Activated T-helper 1 cell treated with anti-CD3 and anti-CD28 coated beads, Interleukin-12 subunit alpha, Interleukin-12 subunit beta, Interleukin-2, Interleukin-4 antibody, amounts not matched to agents 30 ng/mL and 10 ng/mL and 1 ng/mL, durations not matched to agents 14 hours and 24 hours and 36 hours (primary cell): ENCODE results near the gene FBXL4. TPM values are rescaled to one million over a fixed set of nuclear protein-coding genes. Genes with fewer than 3 reads are reported as not detected.
A peak's percentile ranks its signal among the peaks of the same experiment; 100 is the strongest.

Experiments used
- DNase-seq: peaks from one replicate; pipeline ENCODE4 v3.0.0; 2021; ENCODE audit warnings: low spot score
- H3K27ac Mint-ChIP-seq: one replicate; pipeline ENCODE4 v1.8.0; 2021; ENCODE audit warnings: mild to moderate bottlenecking, mixed read lengths
- H3K27me3 Mint-ChIP-seq: one replicate; pipeline ENCODE4 v1.8.0; 2022; ENCODE audit warnings: mild to moderate bottlenecking, moderate library complexity, mixed read lengths; ENCODE audit not compliant: insufficient read depth
- H3K36me3 Mint-ChIP-seq: one replicate; pipeline ENCODE4 v1.8.0; 2021; ENCODE audit warnings: low read depth, mixed read lengths
- H3K4me1 Mint-ChIP-seq: one replicate; pipeline ENCODE4 v1.8.0; 2021; ENCODE audit warnings: low read depth, mixed read lengths
- H3K4me3 Mint-ChIP-seq: one replicate; pipeline ENCODE4 v1.8.0; 2021; ENCODE audit warnings: mild to moderate bottlenecking, moderate library complexity, mixed read lengths
- H3K9me3 Mint-ChIP-seq: one replicate; pipeline ENCODE4 v1.8.0; 2021; ENCODE audit warnings: mixed read lengths
- intact Hi-C: fragments of 100-400 bp; cut with micrococcal nuclease; formaldehyde crosslinking; loops from one replicate; pipeline ENCODE4 v1.15.1; 2024
- total RNA-seq: library from RNA; stranded (reverse); gene quantifications from 2 replicates; pipeline ENCODE4 v1.2.3, GENCODE V29; 2022

FBXL4 gene
- total RNA-seq, 1 donor from 2014 or later = 13.3 TPM

GRCh38 chr6:98831959-98832283 lies 115.8 kb downstream of the FBXL4 start:
- Mint-ChIP-seq H3K27ac (no peak overlapping the region), H3K4me3 (no peak overlapping the region), H3K9me3 (no peaks in the 10 kb centered on the region), H3K27me3 (peaks cover 82% of the 10 kb centered on the region), H3K36me3 (peaks cover 3% of the 10 kb centered on the region), H3K4me1 (peaks cover 17% of the 10 kb centered on the region)
- intact Hi-C loops = loop anchor here (2.0 to 5.0 kb wide), 3 partner anchors 635 to 1615 kb away; no protein-coding TSS in a partner anchor
- no peak for DNase-seq

DNA sequence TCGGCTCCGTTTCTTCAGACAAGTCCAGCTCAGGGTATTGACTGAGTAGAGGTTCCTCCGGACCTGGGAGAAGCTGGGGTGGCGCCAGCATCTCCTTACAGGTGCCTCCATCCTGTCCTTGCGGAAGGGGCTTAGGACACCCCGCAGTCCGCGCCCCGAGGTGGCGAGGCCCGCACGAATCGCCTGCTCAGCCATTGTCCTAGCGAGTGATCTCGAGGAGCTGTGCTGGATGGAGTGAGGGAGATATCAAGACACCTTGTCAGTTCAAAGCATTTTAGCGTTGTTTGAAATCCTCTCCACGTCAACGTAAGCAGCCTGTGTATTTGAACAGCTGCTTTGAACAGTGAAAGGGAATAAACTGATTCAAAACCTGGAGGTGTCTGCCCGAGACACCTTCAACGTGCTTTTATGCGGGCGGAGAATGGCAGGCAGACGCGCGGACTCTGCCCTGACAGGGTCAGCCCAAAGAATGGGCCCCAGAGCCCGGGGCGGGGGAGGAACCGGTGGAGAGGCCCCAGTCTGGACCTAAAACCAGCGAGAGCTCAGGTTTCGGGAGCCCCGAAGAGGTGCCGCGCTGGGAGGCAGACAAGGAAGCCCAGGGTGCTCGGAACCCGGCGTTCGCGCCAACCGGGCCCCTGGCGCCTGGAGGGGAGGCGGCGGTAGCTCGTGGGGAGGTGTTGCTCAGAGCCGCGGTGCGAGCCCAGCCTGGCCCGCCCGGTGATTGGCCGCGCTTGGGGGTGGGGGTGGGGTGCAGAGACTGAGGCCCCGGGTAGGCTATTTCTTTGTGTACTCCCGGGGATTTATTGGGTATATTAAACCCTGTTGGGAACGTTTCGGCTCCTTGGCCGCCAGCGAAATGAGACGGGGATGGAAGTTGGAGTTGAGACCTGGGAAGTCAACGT lies 116.4 kb downstream of the FBXL4 start:
- Mint-ChIP-seq H3K27me3 (peaks cover 83% of the 10 kb centered on the region), H3K36me3 (peaks cover 3% of the 10 kb centered on the region), H3K4me1 (peaks cover 18% of the 10 kb centered on the region), H3K27ac (peak overlapping the region; percentile 63), H3K9me3 (no peaks in the 10 kb centered on the region), H3K4me3 (peak overlapping the region; percentile 45)
- intact Hi-C loops = loop anchor here (5.0 kb wide), 2 partner anchors 636 to 1616 kb away; no protein-coding TSS in a partner anchor
- no peak for DNase-seq

DNA sequence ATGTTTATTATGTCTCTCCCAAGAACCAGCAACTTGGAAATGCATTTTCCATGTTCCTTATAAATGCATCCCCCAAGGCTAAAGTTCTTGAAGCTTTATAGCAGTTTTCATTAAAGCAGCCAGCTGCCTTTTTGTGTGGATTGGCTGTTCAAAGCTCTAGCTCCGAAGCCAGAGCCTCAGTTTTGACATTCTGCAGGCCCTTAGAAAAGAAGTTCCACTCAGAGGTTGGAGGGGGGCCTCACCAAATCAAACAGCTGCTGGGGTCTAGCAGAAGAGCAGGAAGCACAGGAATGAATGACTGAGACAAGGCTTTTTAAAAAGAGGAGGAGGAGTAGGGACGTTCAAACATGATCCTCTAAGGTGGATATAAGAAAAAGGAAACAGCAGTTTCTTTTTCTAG lies 117.6 kb downstream of the FBXL4 start:
- Mint-ChIP-seq H3K9me3 (no peaks in the 10 kb centered on the region), H3K27me3 (peaks cover 86% of the 10 kb centered on the region), H3K4me3 (no peak overlapping the region), H3K36me3 (peaks cover 7% of the 10 kb centered on the region), H3K27ac (no peak overlapping the region), H3K4me1 (peaks cover 30% of the 10 kb centered on the region)
- intact Hi-C loops = loop anchor here (5.0 kb wide), 2 partner anchors 637 to 1617 kb away; no protein-coding TSS in a partner anchor
- DNase-seq = no peak

DNA sequence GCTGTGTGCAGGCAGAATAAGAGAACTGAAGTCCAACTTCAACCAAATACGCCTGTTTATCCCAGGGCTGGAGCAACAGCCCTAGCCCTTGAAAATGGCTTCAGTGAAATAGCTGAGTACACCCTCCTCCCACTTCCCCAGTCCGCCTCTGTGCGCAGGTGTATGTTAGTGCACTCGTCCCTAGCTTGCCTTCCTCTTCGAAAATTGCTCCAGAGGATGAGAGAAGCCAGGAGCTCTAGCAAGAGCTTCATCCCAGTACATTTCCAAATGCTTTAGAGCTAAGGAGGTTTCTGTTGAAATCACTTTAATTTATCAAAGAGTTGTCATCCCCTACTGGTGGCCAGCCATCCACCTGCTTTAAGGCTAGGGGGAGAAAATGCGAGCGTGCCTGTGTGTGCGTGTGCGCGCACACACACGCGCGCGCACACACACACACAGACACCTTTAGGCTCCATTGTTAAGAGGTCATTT lies 118.8 kb downstream of the FBXL4 start:
- H3K9me3 Mint-ChIP-seq = no peaks in the 10 kb centered on the region
- H3K4me1 Mint-ChIP-seq = peaks cover 36% of the 10 kb centered on the region
- no peak for DNase-seq
- no peak overlapping the region for H3K4me3 Mint-ChIP-seq
- H3K27me3 Mint-ChIP-seq = peaks cover 89% of the 10 kb centered on the region
- H3K27ac Mint-ChIP-seq = no peak overlapping the region
- intact Hi-C loops = loop anchor here (2.0 kb wide), 1 partner anchor 1628 kb away; no protein-coding TSS in a partner anchor
- H3K36me3 Mint-ChIP-seq = peaks cover 7% of the 10 kb centered on the region

DNA sequence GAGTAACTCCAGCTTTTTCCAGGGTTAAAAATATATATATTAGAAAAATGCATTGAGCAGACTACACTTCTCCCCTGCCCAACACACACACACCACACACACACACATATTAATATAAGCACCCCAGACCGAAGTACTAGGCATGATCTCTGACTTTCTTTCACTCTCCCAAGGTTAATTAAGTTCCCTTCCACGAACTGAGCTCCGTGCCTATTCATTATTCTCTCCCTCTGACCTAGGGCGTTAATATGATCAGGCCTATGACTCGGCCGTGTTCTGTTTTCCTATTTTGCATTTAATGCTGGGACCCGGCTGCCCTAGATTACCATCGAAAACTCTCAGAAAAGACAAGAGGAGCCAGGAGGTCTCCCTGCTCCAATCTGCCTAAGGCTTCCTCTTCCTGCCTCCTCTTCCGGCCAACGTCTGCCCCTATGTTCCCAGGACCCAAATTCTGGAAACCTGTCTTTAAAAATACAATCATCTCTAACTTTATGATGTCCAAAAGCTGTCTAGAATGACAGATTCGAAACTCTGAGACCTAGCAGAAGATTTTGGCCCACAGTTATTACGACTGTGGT lies 119.4 kb downstream of the FBXL4 start:
- Mint-ChIP-seq H3K4me3 (no peak overlapping the region), H3K36me3 (peaks cover 7% of the 10 kb centered on the region), H3K9me3 (no peaks in the 10 kb centered on the region), H3K27ac (no peak overlapping the region), H3K27me3 (peaks cover 89% of the 10 kb centered on the region), H3K4me1 (peaks cover 36% of the 10 kb centered on the region)
- intact Hi-C loops = loop anchor here (2.0 kb wide), 1 partner anchor 1629 kb away; no protein-coding TSS in a partner anchor
- no peak for DNase-seq

- no peak overlapping the region for H3K4me3 Mint-ChIP-seq
- intact Hi-C loops = loop anchor here (2.0 kb wide), 1 partner anchor 1629 kb away; no protein-coding TSS in a partner anchor
- peaks cover 7% of the 10 kb centered on the region for H3K36me3 Mint-ChIP-seq
Measured at GRCh38 chr6:98827295-98828159, 120.2 kb downstream of the FBXL4 start.

DNA sequence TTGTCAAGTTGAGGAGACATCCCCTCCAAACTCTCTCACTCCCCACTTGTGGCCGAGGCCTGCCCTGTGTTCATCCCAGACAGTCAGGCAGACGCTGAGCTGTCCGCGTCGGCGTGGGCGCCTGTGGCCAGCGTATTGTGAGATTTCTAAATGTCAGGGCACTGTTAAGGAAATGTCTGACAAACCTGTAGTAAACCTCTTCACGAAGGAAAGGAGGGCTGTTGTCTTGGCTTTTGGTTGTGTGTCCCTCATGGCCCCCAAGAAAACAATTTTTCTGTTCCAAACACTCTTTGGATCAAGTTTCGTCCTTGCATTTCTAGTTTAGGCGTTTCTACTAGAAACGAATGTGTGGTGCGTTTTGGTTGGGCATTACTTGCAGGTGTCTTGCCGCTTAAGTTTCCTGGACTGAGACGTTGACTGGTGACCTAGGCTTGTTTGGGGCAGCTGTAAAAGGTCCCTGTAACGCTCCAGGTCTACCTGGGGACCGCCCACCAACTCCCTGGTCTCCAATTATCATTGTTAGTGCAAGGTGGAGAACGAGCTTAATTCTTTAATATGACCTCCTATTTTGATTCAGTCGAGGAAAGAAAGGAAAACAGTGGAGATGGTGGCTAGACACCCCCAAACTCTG lies 122.0 kb downstream of the FBXL4 start:
- Mint-ChIP-seq H3K4me3 (peak overlapping the region; percentile 24), H3K4me1 (peaks cover 29% of the 10 kb centered on the region), H3K27me3 (peaks cover 83% of the 10 kb centered on the region), H3K36me3 (peaks cover 7% of the 10 kb centered on the region), H3K27ac (peak overlapping the region; percentile 31), H3K9me3 (no peaks in the 10 kb centered on the region)
- no peak for DNase-seq
- intact Hi-C loops = loop anchor here (1.0 kb wide), 1 partner anchor 9 kb away; the partner anchor contains the start of gene POU3F2

More at GRCh38 chr6:98827295-98828159, 120.2 kb downstream of the FBXL4 start:
- Mint-ChIP-seq H3K4me1 (peaks cover 30% of the 10 kb centered on the region), H3K27ac (no peak overlapping the region), H3K9me3 (no peaks in the 10 kb centered on the region), H3K27me3 (peaks cover 86% of the 10 kb centered on the region)
- no peak for DNase-seq

DNA sequence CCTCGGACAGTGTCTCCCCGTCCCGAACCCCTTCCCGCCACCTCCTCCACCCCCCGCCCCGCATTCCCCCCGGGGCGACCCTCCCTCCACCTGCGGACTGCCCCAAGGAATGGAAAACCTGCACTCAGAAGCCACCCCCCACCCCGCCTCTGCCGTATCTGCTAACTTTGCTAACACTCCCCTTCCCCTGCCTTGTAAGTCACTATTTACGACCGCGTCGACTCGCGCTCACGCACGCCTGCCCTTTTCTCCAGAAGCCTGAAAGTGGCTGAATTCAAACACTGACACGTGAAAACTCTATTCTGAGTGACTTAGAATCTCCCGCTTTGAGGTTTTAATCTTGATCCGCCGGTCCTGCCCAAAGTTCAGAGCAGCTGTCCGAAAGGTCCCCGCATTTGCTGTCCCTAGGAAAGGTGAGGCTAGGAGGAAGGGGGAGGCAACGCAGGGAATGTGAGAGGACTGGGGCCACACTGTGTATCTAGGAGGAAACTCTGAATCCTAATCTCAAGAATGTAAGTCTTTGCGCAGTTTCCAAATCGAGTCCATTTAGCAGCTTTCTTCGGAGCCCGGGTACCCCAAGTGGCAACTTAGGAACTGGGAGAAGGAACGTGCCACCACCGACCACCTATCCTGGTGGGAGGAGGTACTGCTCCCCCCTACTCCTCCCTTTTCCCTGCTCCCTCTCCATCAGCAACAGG lies 122.7 kb downstream of the FBXL4 start:
- intact Hi-C loops = loop anchor here (1.0 kb wide), 1 partner anchor 9 kb away; the partner anchor contains the start of gene POU3F2
- peak overlapping the region; percentile 64 for H3K4me3 Mint-ChIP-seq
- no peaks in the 10 kb centered on the region for H3K9me3 Mint-ChIP-seq
- H3K4me1 Mint-ChIP-seq = peaks cover 29% of the 10 kb centered on the region
- peak overlapping the region; percentile 31 for H3K27ac Mint-ChIP-seq
- no peak for DNase-seq
- peaks cover 7% of the 10 kb centered on the region for H3K36me3 Mint-ChIP-seq
- H3K27me3 Mint-ChIP-seq = peaks cover 79% of the 10 kb centered on the region

DNA sequence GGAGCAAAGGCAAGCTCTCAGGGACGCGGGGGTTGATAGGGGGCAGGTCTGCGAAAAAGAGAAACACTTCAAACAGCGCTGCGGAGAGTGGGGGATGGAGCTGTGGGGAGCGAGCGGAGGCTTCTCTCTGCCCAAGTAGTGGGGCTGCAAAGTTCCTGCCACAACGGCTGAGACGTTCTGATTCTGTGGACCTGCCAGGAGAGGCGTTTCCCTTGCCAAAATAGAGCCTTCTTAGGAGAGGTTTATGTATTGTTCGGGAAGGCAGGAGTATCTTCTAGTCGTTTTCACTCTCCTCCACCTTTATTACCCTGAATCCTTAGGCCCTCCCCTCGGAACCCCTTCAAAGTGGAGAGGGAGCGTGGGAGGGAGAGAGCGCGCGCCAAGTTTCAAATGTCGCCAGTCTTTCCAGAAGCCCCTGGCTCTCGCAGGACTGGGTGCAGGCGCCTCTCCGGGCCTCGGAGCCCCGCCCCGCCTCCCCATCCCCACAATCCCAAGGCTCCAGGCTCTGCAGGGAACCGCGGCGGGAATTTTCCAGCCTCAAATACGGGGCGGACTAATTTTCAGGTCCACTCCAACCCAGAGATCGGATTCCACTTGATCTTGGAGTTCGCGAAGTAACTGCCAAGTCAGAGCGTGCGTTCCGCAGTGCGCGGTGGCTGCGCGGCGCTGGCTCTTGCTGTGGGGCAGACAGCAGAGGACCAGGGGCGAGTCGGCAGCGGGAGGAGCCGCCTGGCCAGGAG lies 123.4 kb downstream of the FBXL4 start:
- peak overlapping the region; percentile 78 for H3K4me3 Mint-ChIP-seq
- peaks cover 73% of the 10 kb centered on the region for H3K27me3 Mint-ChIP-seq
- H3K4me1 Mint-ChIP-seq = peaks cover 29% of the 10 kb centered on the region
- H3K36me3 Mint-ChIP-seq = peaks cover 7% of the 10 kb centered on the region
- intact Hi-C loops = no loop called here
- DNase-seq = no peak
- H3K9me3 Mint-ChIP-seq = no peaks in the 10 kb centered on the region
- no peak overlapping the region for H3K27ac Mint-ChIP-seq

DNA sequence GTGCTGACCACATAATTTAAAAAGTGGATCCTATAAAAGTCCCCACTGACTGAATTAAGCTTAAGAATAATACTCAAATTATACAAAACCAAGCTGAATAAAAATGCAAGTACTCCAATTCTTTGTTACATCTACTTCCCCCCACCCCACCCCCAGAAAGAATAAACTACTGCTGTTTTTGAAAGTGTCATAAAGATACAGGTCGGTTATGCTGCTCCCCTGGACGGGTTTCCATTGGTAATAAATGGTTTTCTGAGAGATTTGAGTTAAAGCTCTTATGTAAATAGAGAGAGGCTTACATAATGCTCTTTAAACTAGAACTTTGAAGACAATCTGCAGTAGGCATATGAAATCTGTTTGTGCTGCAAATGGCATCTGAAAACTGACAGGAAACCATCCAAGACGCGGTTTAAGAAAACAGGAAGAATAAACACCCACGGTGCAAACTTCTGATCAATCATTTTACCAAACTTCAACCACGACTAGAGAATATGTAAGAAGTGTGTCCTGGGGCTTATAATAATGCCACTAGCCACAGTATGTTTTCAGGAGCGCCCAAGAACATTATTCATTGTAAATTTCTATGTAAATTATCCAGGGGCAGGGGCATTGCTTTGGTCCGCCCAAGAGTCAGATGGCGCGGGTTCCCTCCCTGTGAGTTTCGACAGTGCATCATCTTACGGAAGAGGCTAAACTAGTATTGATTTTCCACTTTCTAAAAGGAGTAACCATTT lies 124.2 kb downstream of the FBXL4 start:
- H3K9me3 Mint-ChIP-seq = no peaks in the 10 kb centered on the region
- peaks cover 29% of the 10 kb centered on the region for H3K4me1 Mint-ChIP-seq
- H3K4me3 Mint-ChIP-seq = peak overlapping the region; percentile 78
- no peak overlapping the region for H3K27ac Mint-ChIP-seq
- H3K27me3 Mint-ChIP-seq = peaks cover 71% of the 10 kb centered on the region
- DNase-seq = no peak
- peaks cover 7% of the 10 kb centered on the region for H3K36me3 Mint-ChIP-seq
- intact Hi-C loops = no loop called here
